Activated CD8-positive, alpha-beta memory T cell treated with anti-CD3 and anti-CD28 coated beads, Interleukin-2, amount 10 ng/mL, durations not matched to agents 7 days and 5 days (primary cell): Measurements from ENCODE around the gene NELL2. TPM values are rescaled to one million over a fixed set of nuclear protein-coding genes. Genes with fewer than 3 reads are reported as not detected.
"Not testable (repeated sequence)": the region's sequence is repeated elsewhere in the genome, so short reads cannot be mapped to it uniquely, and the experiment has no call there.

Experiments used
- ATAC-seq: fragments of 150-1000 bp; cut with Tn5 transposase; one replicate; pipeline ENCODE4 v1.10.0; 2021; ENCODE audit warnings: moderate library complexity
- CTCF ChIA-PET: fragments of 350-600 bp; sonication (Branson Sonifier 250); formaldehyde crosslinking; loops from one replicate; lab custom pipeline; 2021; ENCODE audit warnings: antibody characterized with exemption; lab: Charles Lee
- DNase-seq: peaks from one replicate; pipeline ENCODE4 v3.0.0-alpha.2; 2020
- H3K27ac Mint-ChIP-seq: one replicate; pipeline ENCODE4 v1.8.0; 2021; ENCODE audit warnings: mild to moderate bottlenecking, mixed read lengths
- H3K27me3 Mint-ChIP-seq: one replicate; pipeline ENCODE4 v1.8.0; 2021; ENCODE audit warnings: mixed read lengths
- H3K36me3 Mint-ChIP-seq: one replicate; pipeline ENCODE4 v1.8.0; 2021; ENCODE audit warnings: mild to moderate bottlenecking, mixed read lengths
- H3K4me1 Mint-ChIP-seq: one replicate; pipeline ENCODE4 v1.8.0; 2021; ENCODE audit warnings: mixed read lengths
- H3K4me3 Mint-ChIP-seq: one replicate; pipeline ENCODE4 v1.8.0; 2021; ENCODE audit warnings: mild to moderate bottlenecking, moderate library complexity, mixed read lengths
- H3K9me3 Mint-ChIP-seq: one replicate; pipeline ENCODE4 v1.8.0; 2022; ENCODE audit warnings: low read depth, mixed read lengths
- total RNA-seq, 2 experiments: library from RNA; stranded (reverse); gene quantifications; one replicate each; pipeline ENCODE4 v1.2.3, GENCODE V29; 2021

Gene NELL2
- total RNA-seq = 10 to 100 TPM; 22.7 to 76.9 TPM

DNA sequence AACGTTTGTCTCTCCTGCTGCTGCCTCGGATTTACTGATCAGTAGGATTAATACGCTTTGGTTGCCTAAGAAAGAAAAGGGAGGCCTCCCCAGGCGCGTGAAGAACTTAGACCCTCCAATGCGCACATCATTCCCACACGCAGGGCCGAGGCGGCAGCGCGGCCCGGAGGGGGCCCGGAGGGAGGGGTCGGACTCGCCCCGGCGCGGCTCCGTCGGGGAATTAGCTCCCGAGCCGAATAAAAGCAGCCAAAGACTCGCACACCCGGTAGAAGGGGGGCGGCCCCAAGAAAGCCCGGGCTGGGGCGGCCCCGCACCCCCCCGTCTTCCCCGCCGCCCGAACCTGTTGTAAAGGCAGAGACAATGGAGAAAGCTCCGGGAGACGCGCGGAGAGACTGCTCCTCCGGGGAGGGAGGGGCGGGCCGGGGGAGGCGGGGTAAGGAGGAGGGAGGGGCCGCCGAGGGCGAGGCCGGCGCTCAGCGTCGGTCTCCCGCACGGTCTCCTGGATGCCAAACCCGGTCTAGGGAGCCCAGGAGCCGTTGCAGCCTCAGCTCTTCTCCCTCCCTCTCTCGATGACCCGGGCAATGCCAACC, at the start of gene NELL2:
TSS of gene NELL2 (minus strand) at position 362 of the 590 bp plus-strand sequence. CDS start 446 bp downstream, outside the sequence.
- ATAC-seq (peak; percentile 82), DNase-seq (peak; percentile 78)
- Mint-ChIP-seq H3K36me3 (peaks cover 1% of the 10 kb centered on the region), H3K27me3 (peaks cover 21% of the 10 kb centered on the region), H3K4me3 (peak within 1 kb of the TSS; percentile 90), H3K9me3 (peaks cover 4% of the 10 kb centered on the region), H3K27ac (peak within 1 kb of the TSS; percentile 75), H3K4me1 (peaks cover 34% of the 10 kb centered on the region)
- CTCF ChIA-PET = interaction anchor here (0.7 to 9.2 kb wide), 18 partner anchors 10 to 861 kb away, joined by 3 to 161 read pairs (median 5); no protein-coding TSS in a partner anchor

DNA sequence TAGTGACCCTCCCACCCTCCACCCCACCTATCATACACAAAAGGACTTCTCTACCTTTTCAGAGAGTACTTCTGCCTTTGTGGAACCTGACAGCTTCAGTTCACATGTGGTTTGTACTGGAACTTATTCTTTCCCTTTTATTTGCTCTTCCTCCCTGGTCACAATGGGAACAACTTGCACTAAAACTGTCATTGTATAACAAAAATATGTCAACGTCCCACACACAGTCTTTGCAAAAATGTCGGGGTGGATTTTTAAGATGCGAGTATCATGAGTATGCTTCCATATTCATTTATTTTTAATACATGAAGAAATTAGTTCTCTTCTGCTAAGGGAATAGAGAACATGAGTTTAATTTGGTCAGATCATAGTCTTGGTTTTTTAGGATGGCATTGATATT, 45.6 kb upstream of the NELL2 start:
- H3K27me3 Mint-ChIP-seq = no peaks in the 10 kb centered on the region
- no peak overlapping the region for H3K4me3 Mint-ChIP-seq
- CTCF ChIA-PET = no interaction called here
- no peaks in the 10 kb centered on the region for H3K4me1 Mint-ChIP-seq
- ATAC-seq = no peak
- no peak for DNase-seq
- H3K27ac Mint-ChIP-seq = no peak overlapping the region
- H3K9me3 Mint-ChIP-seq = no peaks in the 10 kb centered on the region
- H3K36me3 Mint-ChIP-seq = no peaks in the 10 kb centered on the region

- CTCF ChIA-PET = no interaction called here
- Mint-ChIP-seq H3K4me1 (no peaks in the 10 kb centered on the region), H3K27ac (no peak overlapping the region), H3K36me3 (no peaks in the 10 kb centered on the region), H3K9me3 (no peaks in the 10 kb centered on the region), H3K4me3 (no peak overlapping the region), H3K27me3 (no peaks in the 10 kb centered on the region)
- ATAC-seq (no peak), DNase-seq (no peak)
Observed at GRCh38 chr12:44917141-44917540, 41.0 kb upstream of the NELL2 start.

GRCh38 chr12:44915958-44916357, 39.8 kb upstream of the NELL2 start:
- CTCF ChIA-PET = no interaction called here

DNA sequence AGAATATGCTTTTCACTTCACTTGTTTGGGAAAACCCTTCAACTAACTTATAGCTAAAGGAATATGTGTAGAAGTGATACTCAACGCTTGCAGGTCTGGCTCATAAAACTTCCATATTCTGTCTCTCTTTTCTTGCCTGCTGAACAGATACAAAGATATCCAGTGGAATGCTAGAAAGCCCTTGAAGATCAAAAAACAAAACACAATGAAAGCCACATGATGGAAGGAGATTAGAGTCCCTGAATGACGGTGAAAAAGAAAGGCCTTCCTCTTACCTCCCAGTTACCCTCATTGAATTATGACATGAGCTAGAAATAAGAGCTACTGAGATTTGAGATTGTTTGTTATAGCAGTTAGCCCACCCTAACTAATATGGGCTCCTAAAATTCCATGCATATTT, 28.2 kb upstream of the NELL2 start:
- CTCF ChIA-PET = no interaction called here
- Mint-ChIP-seq H3K36me3 (no peaks in the 10 kb centered on the region), H3K4me3 (no peak overlapping the region), H3K27me3 (peaks cover 2% of the 10 kb centered on the region), H3K27ac (no peak overlapping the region), H3K9me3 (peaks cover 5% of the 10 kb centered on the region), H3K4me1 (no peaks in the 10 kb centered on the region)
- DNase-seq = no peak
- ATAC-seq = no peak

More at GRCh38 chr12:44915958-44916357, 39.8 kb upstream of the NELL2 start:
- Mint-ChIP-seq H3K9me3 (no peaks in the 10 kb centered on the region), H3K36me3 (no peaks in the 10 kb centered on the region), H3K4me3 (no peak overlapping the region), H3K27ac (no peak overlapping the region), H3K4me1 (no peaks in the 10 kb centered on the region), H3K27me3 (no peaks in the 10 kb centered on the region)
- no peak for ATAC-seq
- no peak for DNase-seq

DNA sequence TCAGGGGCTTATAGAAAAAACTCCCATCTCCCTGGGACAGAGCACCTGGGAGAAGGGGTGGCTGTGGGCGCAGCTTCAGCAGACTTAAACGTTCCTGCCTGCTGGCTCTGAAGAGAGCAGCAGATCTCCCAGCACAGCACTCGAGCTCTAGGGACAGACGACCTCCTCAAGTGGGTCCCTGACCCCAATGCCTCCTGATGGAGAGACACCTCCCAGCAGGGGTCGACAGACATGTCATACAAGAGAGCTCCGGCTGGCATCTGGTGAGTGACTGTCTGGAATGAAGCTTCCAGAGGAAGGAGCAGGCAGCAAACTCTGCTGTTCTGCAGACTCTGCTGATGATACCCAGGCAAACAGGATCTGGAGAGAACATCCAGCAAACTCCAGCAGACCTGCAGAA, 22.0 kb upstream of the NELL2 start:
- CTCF ChIA-PET, H3K4me3 Mint-ChIP-seq, H3K36me3 Mint-ChIP-seq, ATAC-seq, H3K4me1 Mint-ChIP-seq, H3K9me3 Mint-ChIP-seq, H3K27me3 Mint-ChIP-seq, H3K27ac Mint-ChIP-seq, DNase-seq: not testable (repeated sequence)

DNA sequence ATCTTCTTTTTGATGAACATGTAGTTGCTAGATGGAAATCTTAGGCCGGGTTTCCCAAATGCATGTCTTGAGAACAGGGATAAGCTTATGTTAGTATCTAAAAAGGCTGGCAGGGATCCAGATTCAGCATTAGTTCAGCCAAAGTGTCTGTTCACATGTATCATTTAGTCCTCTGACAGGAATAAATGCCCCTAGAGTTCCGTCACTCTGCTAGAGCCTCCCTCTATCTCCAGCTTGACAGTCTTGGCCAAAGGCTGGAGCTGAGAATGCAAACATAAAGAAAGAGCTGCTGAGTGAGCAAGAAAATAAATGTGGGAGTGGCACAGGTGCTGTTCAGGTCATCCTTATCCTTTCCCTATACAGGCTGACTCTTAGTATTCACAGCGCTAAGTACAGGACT, 13.8 kb upstream of the NELL2 start:
- CTCF ChIA-PET = interaction anchor here (1.1 kb wide), 1 partner anchor 15 kb away, joined by 4 read pairs; no protein-coding TSS in a partner anchor

GRCh38 chr12:44889162-44889561, 13.0 kb upstream of the NELL2 start:
- H3K4me3 Mint-ChIP-seq = no peak overlapping the region
- H3K36me3 Mint-ChIP-seq = no peaks in the 10 kb centered on the region
- H3K9me3 Mint-ChIP-seq = no peaks in the 10 kb centered on the region
- DNase-seq (no peak), ATAC-seq (no peak)
- H3K27me3 Mint-ChIP-seq = no peaks in the 10 kb centered on the region
- CTCF ChIA-PET = interaction anchor here (1.1 kb wide), 1 partner anchor 14 kb away, joined by 4 read pairs; no protein-coding TSS in a partner anchor
- no peak overlapping the region for H3K27ac Mint-ChIP-seq
- no peaks in the 10 kb centered on the region for H3K4me1 Mint-ChIP-seq

More for the DNA sequence above, 13.8 kb upstream of the NELL2 start:
- Mint-ChIP-seq H3K4me1 (no peaks in the 10 kb centered on the region), H3K36me3 (no peaks in the 10 kb centered on the region), H3K27ac (no peak overlapping the region), H3K27me3 (no peaks in the 10 kb centered on the region), H3K4me3 (no peak overlapping the region), H3K9me3 (no peaks in the 10 kb centered on the region)
- no peak for DNase-seq
- ATAC-seq = no peak

- Mint-ChIP-seq H3K27me3 (no peaks in the 10 kb centered on the region), H3K9me3 (peaks cover 6% of the 10 kb centered on the region), H3K4me1 (no peaks in the 10 kb centered on the region), H3K4me3 (no peak overlapping the region), H3K27ac (no peak overlapping the region), H3K36me3 (peaks cover 6% of the 10 kb centered on the region)
- no peak for ATAC-seq
- CTCF ChIA-PET = interaction anchor here (2.2 kb wide), 1 partner anchor 10 kb away, joined by 9 read pairs; the partner anchor contains the start of gene NELL2
- DNase-seq = no peak
Observed at GRCh38 chr12:44885902-44886301, 9.8 kb upstream of the NELL2 start.

GRCh38 chr12:44881197-44881596, 5.1 kb upstream of the NELL2 start:
- CTCF ChIA-PET = no interaction called here
- Mint-ChIP-seq H3K27me3 (peaks cover 9% of the 10 kb centered on the region), H3K4me3 (no peak overlapping the region), H3K27ac (no peak overlapping the region), H3K4me1 (peaks cover 8% of the 10 kb centered on the region), H3K36me3 (peaks cover 6% of the 10 kb centered on the region), H3K9me3 (peaks cover 9% of the 10 kb centered on the region)
- ATAC-seq (no peak), DNase-seq (no peak)

DNA sequence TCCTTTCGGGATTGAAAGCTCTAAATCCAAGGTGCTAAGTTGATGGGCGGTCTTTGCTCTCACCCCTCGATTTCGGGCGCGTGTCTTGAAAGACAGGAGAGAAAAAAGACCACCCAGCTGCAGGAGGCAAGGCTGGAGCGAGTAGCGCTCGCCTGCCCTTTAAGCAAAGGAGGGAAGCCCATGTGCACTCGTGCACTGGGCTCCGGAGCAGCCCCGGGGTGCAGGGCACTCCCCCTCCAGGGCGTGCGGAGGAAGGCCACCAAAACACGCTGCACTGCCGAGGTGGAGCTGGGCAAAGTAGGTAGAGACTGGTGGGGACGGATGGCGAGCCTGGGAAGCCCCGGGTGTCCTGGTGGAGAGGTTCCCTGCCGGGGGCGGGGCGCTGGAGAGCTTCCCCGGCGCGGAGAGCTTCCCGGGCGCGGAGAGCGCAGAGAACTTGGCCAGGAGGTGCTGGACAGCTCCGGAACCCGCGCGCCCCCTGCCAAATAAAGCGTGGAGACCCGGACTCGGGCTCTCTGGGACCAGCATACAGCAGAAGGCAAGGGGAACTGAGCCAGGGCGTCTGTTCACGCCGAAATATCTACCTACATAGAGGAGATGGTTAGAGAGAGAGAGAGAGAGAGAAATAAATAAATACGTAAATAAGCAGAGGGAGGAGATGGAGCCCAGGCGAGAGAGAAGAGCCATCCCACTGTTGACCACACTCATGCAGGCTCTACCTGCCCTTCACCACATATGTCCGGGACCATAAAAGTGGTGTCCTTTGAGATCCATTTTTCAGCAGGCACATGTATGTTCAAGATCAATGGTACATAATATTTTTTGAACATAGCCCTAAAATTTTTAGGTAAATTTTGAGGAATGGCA, 662 bp upstream of the NELL2 start:
- H3K27ac Mint-ChIP-seq = peak overlapping the region; percentile 16
- CTCF ChIA-PET = interaction anchor here (0.7 to 9.2 kb wide), 17 partner anchors 9 to 103 kb away, joined by 3 to 161 read pairs (median 5); no protein-coding TSS in a partner anchor
- DNase-seq (peak; percentile 64), ATAC-seq (peak; percentile 73)
- H3K27me3 Mint-ChIP-seq = peaks cover 21% of the 10 kb centered on the region
- peaks cover 29% of the 10 kb centered on the region for H3K4me1 Mint-ChIP-seq
- H3K9me3 Mint-ChIP-seq = peaks cover 9% of the 10 kb centered on the region
- peaks cover 6% of the 10 kb centered on the region for H3K36me3 Mint-ChIP-seq
- H3K4me3 Mint-ChIP-seq = peak overlapping the region; percentile 90

- peak; percentile 14 for ATAC-seq
- Mint-ChIP-seq H3K36me3 (peaks cover 7% of the 10 kb centered on the region), H3K4me1 (peaks cover 38% of the 10 kb centered on the region), H3K27ac (peak overlapping the region; percentile 75), H3K27me3 (peaks cover 21% of the 10 kb centered on the region), H3K9me3 (peaks cover 4% of the 10 kb centered on the region), H3K4me3 (peak overlapping the region; percentile 90)
- no peak for DNase-seq
- CTCF ChIA-PET = interaction anchor here (0.7 to 9.2 kb wide), 17 partner anchors 10 to 860 kb away, joined by 3 to 161 read pairs (median 6); no protein-coding TSS in a partner anchor
Observed at GRCh38 chr12:44875417-44875953, 630 bp downstream of the NELL2 start.

- DNase-seq = peak; percentile 50
- Mint-ChIP-seq H3K27ac (peak overlapping the region; percentile 75), H3K4me1 (peaks cover 43% of the 10 kb centered on the region), H3K9me3 (peaks cover 4% of the 10 kb centered on the region), H3K27me3 (peaks cover 21% of the 10 kb centered on the region), H3K4me3 (peak overlapping the region; percentile 90), H3K36me3 (peaks cover 11% of the 10 kb centered on the region)
- ATAC-seq = peak; percentile 20
- CTCF ChIA-PET = interaction anchor here (0.9 to 9.2 kb wide), 13 partner anchors 14 to 859 kb away, joined by 3 to 161 read pairs (median 6); no protein-coding TSS in a partner anchor
Observed at GRCh38 chr12:44874981-44875416, 1.1 kb downstream of the NELL2 start.
